GM23338 (cell line): ENCODE results near the gene DYNLRB1. TPM values are rescaled to one million over a fixed set of nuclear protein-coding genes. Genes with fewer than 3 reads are reported as not detected.
"Not testable (repeated sequence)": the region's sequence is repeated elsewhere in the genome, so short reads cannot be mapped to it uniquely, and the experiment has no call there.

ENCODE experiments used
- ATAC-seq: fragments of 200-7000 bp; cut with Tn5 transposase; 3 replicates; pipeline ENCODE4 v1.9.1; 2020
- DNase-seq: peaks from one replicate; pipeline ENCODE4 v3.0.0-alpha.2; 2015; ENCODE audit warnings: low spot score
- H2AFZ ChIP-seq: fragments of 200-600 bp; sonication (generic); 2 replicates; pipeline ENCODE4 v1.8.0; 2016; ENCODE audit warnings: antibody characterized with exemption, mild to moderate bottlenecking, moderate library complexity
- H3F3A ChIP-seq: fragments of 200-600 bp; sonication (generic); replicated peaks from 2 replicates; pipeline ENCODE4 v1.8.0; 2017; ENCODE audit warnings: antibody characterized with exemption, mixed run types, low read depth
- H3K27ac ChIP-seq: fragments of 200-600 bp; sonication (generic); 2 replicates; pipeline ENCODE4 v1.6.1; 2016; ENCODE audit warnings: low read depth
- H3K27me3 ChIP-seq: fragments of 200-600 bp; sonication (generic); 2 replicates; pipeline ENCODE4 v1.8.0; 2016; ENCODE audit warnings: mild to moderate bottlenecking, mixed run types, moderate library complexity; ENCODE audit not compliant: insufficient read depth
- H3K36me3 ChIP-seq: fragments of 200-600 bp; sonication (generic); 2 replicates; pipeline ENCODE4 v1.8.0; 2016; ENCODE audit warnings: mild to moderate bottlenecking; ENCODE audit not compliant: insufficient read depth
- H3K4me1 ChIP-seq: fragments of 200-600 bp; sonication (generic); 2 replicates; pipeline ENCODE4 v1.8.0; 2016; ENCODE audit warnings: mild to moderate bottlenecking, moderate library complexity; ENCODE audit not compliant: insufficient read depth
- H3K4me2 ChIP-seq: fragments of 200-600 bp; sonication (generic); 2 replicates; pipeline ENCODE4 v1.7.1; 2017; ENCODE audit warnings: mixed run types
- H3K4me3 ChIP-seq: fragments of 200-600 bp; sonication (generic); 2 replicates; pipeline ENCODE4 v1.6.1; 2016; ENCODE audit warnings: mixed run types
- H3K79me2 ChIP-seq: fragments of 200-600 bp; sonication (generic); replicated peaks from 2 replicates; pipeline ENCODE4 v1.8.0; 2017; ENCODE audit warnings: mild to moderate bottlenecking; ENCODE audit not compliant: insufficient read depth
- H3K9me2 ChIP-seq: fragments of 200-600 bp; sonication (generic); 2 replicates; pipeline ENCODE4 v1.8.0; 2017; ENCODE audit not compliant: insufficient read depth
- H4K20me1 ChIP-seq: fragments of 200-600 bp; sonication (generic); replicated peaks from 2 replicates; pipeline ENCODE4 v1.8.0; 2017; ENCODE audit warnings: mild to moderate bottlenecking; ENCODE audit not compliant: insufficient read depth
- H3K27ac Mint-ChIP-seq: 2 replicates; pipeline ENCODE4 v1.8.0; 2020; ENCODE audit warnings: inconsistent platforms, mild to moderate bottlenecking, moderate library complexity, mixed read lengths
- H3K27me3 Mint-ChIP-seq: 3 replicates; pipeline ENCODE4 v1.8.0; 2022; ENCODE audit warnings: low read depth, mild to moderate bottlenecking, moderate library complexity, mixed read lengths, inconsistent platforms; ENCODE audit not compliant: insufficient read depth, poor library complexity
- H3K36me3 Mint-ChIP-seq: 3 replicates; pipeline ENCODE4 v1.8.0; 2021; ENCODE audit warnings: low read depth, mild to moderate bottlenecking, inconsistent platforms, moderate library complexity, mixed read lengths
- H3K4me1 Mint-ChIP-seq: 3 replicates; pipeline ENCODE4 v1.8.0; 2020; ENCODE audit warnings: mild to moderate bottlenecking, inconsistent platforms, mixed read lengths
- H3K4me3 Mint-ChIP-seq: 3 replicates; pipeline ENCODE4 v1.8.0; 2021; ENCODE audit warnings: moderate library complexity, mild to moderate bottlenecking, inconsistent platforms, mixed read lengths
- H3K9me3 Mint-ChIP-seq: 3 replicates; pipeline ENCODE4 v1.8.0; 2020; ENCODE audit warnings: moderate library complexity, mild to moderate bottlenecking, inconsistent platforms, mixed read lengths
- CREB1 ChIP-seq: fragments of 250-450 bp; sonication (Bioruptor Pico); IDR thresholded peaks from 2 replicates; pipeline ENCODE4 v1.5.0; 2020; ENCODE audit warnings: low read depth, mild to moderate bottlenecking, moderate library complexity
- JUNB ChIP-seq: IDR thresholded peaks from one replicate; pipeline ENCODE4 v1.6.1; 2016; ENCODE audit warnings: antibody characterized with exemption; ENCODE audit not compliant: unreplicated experiment
- POLR2AphosphoS5 ChIP-seq: IDR thresholded peaks from 2 replicates; pipeline ENCODE4 v1.6.1; 2016; ENCODE audit warnings: antibody characterized with exemption, low read depth
- ZNF114 ChIP-seq: fragments of 250-450 bp; sonication (Bioruptor Pico); IDR thresholded peaks from 2 replicates; pipeline ENCODE4 v1.5.0; 2020; ENCODE audit warnings: mild to moderate bottlenecking, moderate library complexity
- polyA plus RNA-seq: library from polyadenylated mRNA; unstranded; fragments of >200 nt; fragmentation: Nextera tagmentation; extraction: Ambion mirVana; gene quantifications from 2 replicates; pipeline ENCODE4 v1.2.1, GENCODE V29; 2016
- total RNA-seq: library from RNA; depleted of rRNA; stranded (reverse); fragments of >200 nt; shearing (Covaris generic); gene quantifications from 2 replicates; pipeline ENCODE4 v1.2.3, GENCODE V29; 2014
- TF ChIP-seq, protein P1 (sequence below): IDR thresholded peaks from one replicate; pipeline ENCODE4 v1.6.1; 2018; ENCODE audit warnings: antibody characterized with exemption; ENCODE audit not compliant: unreplicated experiment

DYNLRB1 gene
- total and polyA plus RNA-seq, 2 experiments from 2014 or later = 107 to 376 TPM

DNA sequence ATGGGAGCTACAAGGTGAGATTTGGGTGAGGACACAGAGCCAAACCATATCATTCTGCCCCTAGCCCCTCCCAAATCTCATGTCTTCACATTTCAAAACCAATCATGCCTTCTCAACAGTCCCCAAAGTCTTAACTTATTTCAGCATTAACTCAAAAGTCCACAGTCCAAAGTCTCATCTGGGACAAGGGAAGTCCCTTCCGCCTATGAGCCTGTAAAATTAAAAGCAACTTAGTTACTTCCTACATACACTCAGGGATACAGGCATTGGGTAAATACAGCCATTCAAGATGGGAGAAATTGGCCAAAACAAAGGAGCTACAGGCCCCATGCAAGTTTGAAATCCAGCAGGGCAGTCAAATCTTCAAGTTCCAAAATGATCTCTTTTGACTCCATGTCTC, 34.1 kb upstream of the DYNLRB1 start:
- not testable (repeated sequence) for H3K27me3 ChIP-seq, H3K27ac Mint-ChIP-seq, H3K79me2 ChIP-seq, H3K4me1 ChIP-seq, DNase-seq, H3K9me2 ChIP-seq, H3K4me3 Mint-ChIP-seq, H3F3A ChIP-seq, H4K20me1 ChIP-seq, H3K27ac ChIP-seq, H3K27me3 Mint-ChIP-seq, H3K4me1 Mint-ChIP-seq, H3K4me2 ChIP-seq, ATAC-seq, H3K4me3 ChIP-seq, H2AFZ ChIP-seq
- Mint-ChIP-seq H3K36me3 (peaks cover 80% of the 10 kb centered on the region), H3K9me3 (peaks cover 11% of the 10 kb centered on the region; the same call in 2 of the 3 replicates)
- peaks cover 45% of the 10 kb centered on the region for H3K36me3 ChIP-seq

DNA sequence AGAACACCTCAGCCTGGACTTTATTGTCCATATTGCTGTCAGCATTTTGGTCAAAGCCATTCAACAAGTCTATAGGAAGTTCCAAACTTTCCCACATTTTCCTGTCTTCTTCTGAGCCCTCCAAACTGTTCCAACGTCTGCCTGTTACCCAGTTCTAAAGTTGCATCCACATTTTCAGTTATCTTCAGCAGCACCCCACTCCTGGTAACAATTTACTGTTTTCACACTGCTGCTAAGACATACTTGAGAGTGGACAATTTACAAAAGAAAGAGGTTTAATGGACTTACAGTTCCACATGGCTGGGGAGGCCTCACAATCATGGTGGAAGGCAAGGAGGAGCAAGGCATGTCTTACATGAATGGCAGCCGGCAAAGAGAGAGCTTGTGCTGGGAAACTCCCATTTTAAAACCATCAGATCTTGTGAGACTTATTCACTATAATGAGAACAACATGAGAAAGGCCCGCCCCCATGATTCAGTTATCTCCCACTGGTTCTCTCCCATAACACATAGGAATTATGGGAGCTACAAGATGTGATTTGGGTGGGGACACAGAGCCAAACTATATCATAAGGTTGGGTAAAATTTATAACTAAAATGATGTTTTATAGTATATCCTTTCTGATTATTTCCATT, 32.5 kb upstream of the DYNLRB1 start:
- not testable (repeated sequence) for H3K4me3 ChIP-seq, H3K27ac ChIP-seq, H3K27ac Mint-ChIP-seq, H3K4me2 ChIP-seq, ATAC-seq, H3K4me1 ChIP-seq, H3K27me3 Mint-ChIP-seq, H3K9me2 ChIP-seq, H2AFZ ChIP-seq, H3K79me2 ChIP-seq, H3K27me3 ChIP-seq, H4K20me1 ChIP-seq, DNase-seq, H3K4me3 Mint-ChIP-seq, H3K4me1 Mint-ChIP-seq, H3F3A ChIP-seq
- H3K36me3 Mint-ChIP-seq = peaks cover 78% of the 10 kb centered on the region
- H3K36me3 ChIP-seq = peaks cover 40% of the 10 kb centered on the region
- H3K9me3 Mint-ChIP-seq = peaks cover 11% of the 10 kb centered on the region; the same call in 2 of the 3 replicates

DNA sequence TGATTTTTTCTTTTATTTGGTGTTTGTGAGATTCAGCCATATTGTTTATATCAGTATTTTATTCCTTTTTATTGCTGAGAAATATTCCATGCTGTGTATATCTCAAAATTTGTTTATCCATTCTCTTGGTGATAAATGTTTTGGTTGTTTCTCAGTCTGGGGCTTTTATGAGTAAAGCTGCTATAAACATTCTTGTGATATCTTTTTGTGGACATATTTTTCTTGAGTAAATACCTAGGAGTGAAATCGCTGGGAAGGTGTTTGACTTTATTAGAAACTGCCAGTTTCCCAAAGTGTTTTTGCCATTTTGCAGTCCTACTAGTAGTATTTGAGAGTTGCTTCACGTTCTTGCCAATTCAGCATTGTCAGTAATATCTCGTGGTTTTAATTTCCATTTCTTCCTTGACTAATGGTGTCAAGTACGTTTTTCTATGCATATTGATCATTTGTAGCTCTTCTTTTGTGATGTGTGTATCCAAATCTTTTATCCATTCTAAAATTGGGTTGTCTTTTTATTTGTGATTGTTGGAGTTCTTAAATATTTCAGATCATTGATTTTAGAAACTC, 31.1 kb upstream of the DYNLRB1 start:
- Histone ChIP-seq H4K20me1 (no peaks in the 10 kb centered on the region; the same call in 1 of the 2 replicates), H3K79me2 (no peaks in the 10 kb centered on the region), H3K36me3 (peaks cover 40% of the 10 kb centered on the region), H3K4me2 (no peak overlapping the region), H2AFZ (no peak overlapping the region), H3F3A (no peaks in the 10 kb centered on the region), H3K27ac (no peak overlapping the region), H3K4me3 (no peak overlapping the region), H3K9me2 (no peaks in the 10 kb centered on the region), H3K4me1 (no peaks in the 10 kb centered on the region), H3K27me3 (no peaks in the 10 kb centered on the region)
- ATAC-seq = no peak
- no peak for DNase-seq
- Mint-ChIP-seq H3K4me1 (no peaks in the 10 kb centered on the region), H3K27ac (no peak overlapping the region), H3K4me3 (no peak overlapping the region), H3K9me3 (peaks cover 11% of the 10 kb centered on the region; the same call in 2 of the 3 replicates), H3K27me3 (peaks cover 3% of the 10 kb centered on the region), H3K36me3 (peaks cover 73% of the 10 kb centered on the region)
- TF ChIP-seq CREB1 (CRISPR knock-in tag) = no peak

DNA sequence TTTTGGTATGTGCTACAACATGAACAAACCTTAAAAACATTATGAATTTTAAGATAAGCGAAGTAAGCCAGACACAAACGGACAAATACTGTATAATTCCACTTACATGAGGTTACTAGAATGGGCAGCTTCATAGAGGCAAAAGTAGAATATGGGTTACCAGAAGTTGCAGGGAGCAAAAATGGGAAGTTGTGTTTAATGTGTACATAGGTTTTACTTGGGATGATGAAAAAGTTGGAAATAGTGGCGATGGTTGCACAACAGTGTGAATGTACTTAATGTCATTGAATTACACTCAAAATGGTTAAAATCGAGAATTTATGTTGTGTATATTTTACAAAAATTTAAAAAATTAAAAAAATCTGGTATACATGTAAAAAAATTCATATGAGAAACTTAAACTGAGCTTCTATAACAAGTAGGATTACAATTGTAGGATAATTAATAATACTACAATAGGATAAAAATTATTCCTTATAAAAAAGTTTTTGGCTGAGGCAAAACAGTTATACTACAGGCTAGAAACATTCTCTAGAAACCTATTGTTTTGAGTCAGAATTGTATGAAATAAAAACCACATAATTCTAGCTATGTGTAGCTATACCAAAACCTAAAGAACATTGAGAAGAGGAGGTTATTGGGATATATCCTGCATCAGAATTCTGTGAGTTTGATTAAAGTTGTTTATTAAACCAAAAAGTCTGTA, 24.8 kb upstream of the DYNLRB1 start:
- Histone ChIP-seq H4K20me1 (peaks cover 4% of the 10 kb centered on the region; the same call in 1 of the 2 replicates), H3K79me2 (no peaks in the 10 kb centered on the region), H3K4me2 (no peak overlapping the region), H3K27ac (no peak overlapping the region), H2AFZ (no peak overlapping the region), H3K9me2 (no peaks in the 10 kb centered on the region), H3K4me1 (no peaks in the 10 kb centered on the region), H3F3A (no peaks in the 10 kb centered on the region), H3K27me3 (no peaks in the 10 kb centered on the region), H3K4me3 (no peak overlapping the region), H3K36me3 (peaks cover 26% of the 10 kb centered on the region)
- H3K36me3 Mint-ChIP-seq = peaks cover 58% of the 10 kb centered on the region
- H3K4me3 Mint-ChIP-seq = no peak overlapping the region
- H3K27me3 Mint-ChIP-seq = no peaks in the 10 kb centered on the region
- no peaks in the 10 kb centered on the region for H3K9me3 Mint-ChIP-seq
- TF ChIP-seq JUNB (no peak), ZNF114 (CRISPR knock-in tag) (no peak), POLR2AphosphoS5 (no peak)
- TF ChIP-seq, protein P1, sequence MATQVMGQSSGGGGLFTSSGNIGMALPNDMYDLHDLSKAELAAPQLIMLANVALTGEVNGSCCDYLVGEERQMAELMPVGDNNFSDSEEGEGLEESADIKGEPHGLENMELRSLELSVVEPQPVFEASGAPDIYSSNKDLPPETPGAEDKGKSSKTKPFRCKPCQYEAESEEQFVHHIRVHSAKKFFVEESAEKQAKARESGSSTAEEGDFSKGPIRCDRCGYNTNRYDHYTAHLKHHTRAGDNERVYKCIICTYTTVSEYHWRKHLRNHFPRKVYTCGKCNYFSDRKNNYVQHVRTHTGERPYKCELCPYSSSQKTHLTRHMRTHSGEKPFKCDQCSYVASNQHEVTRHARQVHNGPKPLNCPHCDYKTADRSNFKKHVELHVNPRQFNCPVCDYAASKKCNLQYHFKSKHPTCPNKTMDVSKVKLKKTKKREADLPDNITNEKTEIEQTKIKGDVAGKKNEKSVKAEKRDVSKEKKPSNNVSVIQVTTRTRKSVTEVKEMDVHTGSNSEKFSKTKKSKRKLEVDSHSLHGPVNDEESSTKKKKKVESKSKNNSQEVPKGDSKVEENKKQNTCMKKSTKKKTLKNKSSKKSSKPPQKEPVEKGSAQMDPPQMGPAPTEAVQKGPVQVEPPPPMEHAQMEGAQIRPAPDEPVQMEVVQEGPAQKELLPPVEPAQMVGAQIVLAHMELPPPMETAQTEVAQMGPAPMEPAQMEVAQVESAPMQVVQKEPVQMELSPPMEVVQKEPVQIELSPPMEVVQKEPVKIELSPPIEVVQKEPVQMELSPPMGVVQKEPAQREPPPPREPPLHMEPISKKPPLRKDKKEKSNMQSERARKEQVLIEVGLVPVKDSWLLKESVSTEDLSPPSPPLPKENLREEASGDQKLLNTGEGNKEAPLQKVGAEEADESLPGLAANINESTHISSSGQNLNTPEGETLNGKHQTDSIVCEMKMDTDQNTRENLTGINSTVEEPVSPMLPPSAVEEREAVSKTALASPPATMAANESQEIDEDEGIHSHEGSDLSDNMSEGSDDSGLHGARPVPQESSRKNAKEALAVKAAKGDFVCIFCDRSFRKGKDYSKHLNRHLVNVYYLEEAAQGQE = no peak
- ATAC-seq (no peak), DNase-seq (no peak)
- H3K27ac Mint-ChIP-seq = no peak overlapping the region
- no peaks in the 10 kb centered on the region for H3K4me1 Mint-ChIP-seq
